Heart right ventricle (tissue), 16 donors: ENCODE measurements around the gene HS3ST5. TPM values are rescaled to one million over a fixed set of nuclear protein-coding genes. Genes with fewer than 3 reads are reported as not detected.

Source experiments
- ATAC-seq, 8 donors: fragments of 200-7000 bp; cut with Tn5 transposase; one replicate each; pipeline ENCODE4 v1.9.1; 2020; ENCODE audit warnings: mild to moderate bottlenecking in 8 of 8, moderate library complexity in 8 of 8, moderate number of reproducible peaks in 1 of 8
- DNase-seq, 2 donors: peaks; one replicate each; pipeline ENCODE4 v3.0.0-alpha.2; 2020
- H3K27ac ChIP-seq, 10 donors: fragments of 200-600 bp; sonication (generic) in 2 of 10; one replicate each; pipeline versions ENCODE4 v1.5.0 to v1.8.0; 2020 to 2022; ENCODE audit warnings: mild to moderate bottlenecking in 3 of 10
- H3K27me3 ChIP-seq, 7 donors: fragments of 200-600 bp; one replicate each; pipeline ENCODE4 v1.8.0; 2021 to 2022; ENCODE audit warnings: mild to moderate bottlenecking in 2 of 7
- H3K36me3 ChIP-seq, 9 donors: fragments of 200-600 bp; sonication (generic) in 1 of 9; one replicate each; pipeline versions ENCODE4 v1.5.0 to v1.8.0; 2020 to 2022; ENCODE audit warnings: mild to moderate bottlenecking in 2 of 9
- H3K4me1 ChIP-seq, 9 donors: fragments of 200-600 bp; sonication (generic) in 1 of 9; one replicate each; pipeline versions ENCODE4 v1.5.0 to v1.8.0; 2020 to 2022; ENCODE audit warnings: mild to moderate bottlenecking in 4 of 9
- H3K4me3 ChIP-seq, 10 donors: fragments of 200-600 bp; sonication (generic) in 2 of 10; one replicate each; pipeline versions ENCODE4 v1.5.0 to v1.8.0; 2020 to 2022; ENCODE audit warnings: mild to moderate bottlenecking in 7 of 10, moderate library complexity in 2 of 10
- H3K9me3 ChIP-seq, 11 donors: fragments of 200-600 bp in 10 of 11; sonication (generic) in 2 of 11; one replicate each; pipeline versions ENCODE4 v1.5.0 to v1.8.0; 2013 to 2022; ENCODE audit warnings: mild to moderate bottlenecking in 2 of 11, control low read depth in 1 of 11, moderate library complexity in 1 of 11
- WGBS, 2 donors: extraction: QIAGEN DNeasy Blood & Tissue Kit; methylation state at CpG; one replicate each; pipeline ENCODE4 v1.1.7; 2013; ENCODE audit warnings: inconsistent platforms in 1 of 2; 5-methylcytosine and 5-hydroxymethylcytosine counted together
- intact Hi-C, 10 donors: fragments of 100-400 bp; cut with DNase I; formaldehyde crosslinking; loops; one replicate each; pipeline versions ENCODE4 v1.11.1 to v1.14.2; 2022
- polyA plus RNA-seq, 2 donors: library from polyadenylated mRNA; stranded (reverse); fragments of 200-250 nt; gene quantifications; one replicate each; pipeline ENCODE4 v1.2.3, GENCODE V29; 2013
- total RNA-seq, 10 donors: library from RNA; stranded (reverse); fragmentation: NEBNext Ultra II Directional in 3 of 10; extraction: Animal tissue kit (Norgen Biotek cat#: 25700) in 3 of 10; gene quantifications; one replicate each; pipeline versions ENCODE4 v1.2.1 to v1.2.4, GENCODE V29; 2021 to 2023
- TF ChIP-seq, protein P1 (sequence below), 9 donors: fragments of 200-600 bp; sonication (generic) in 2 of 9; IDR thresholded peaks; one replicate each; pipeline versions ENCODE4 v1.5.0 to v1.8.0; 2021 to 2022; ENCODE audit warnings: antibody characterized with exemption in 9 of 9, mild to moderate bottlenecking in 5 of 9, moderate library complexity in 1 of 9
- donor health status: Arrhythmogenic right ventricular cardiomyopathy.
- donor health status: ischemic (EF 13 %, LVEDD 7.1; RV severe dilation, severe dysfunction).
- donor health status: healthy with polysubstance abuse.
- donor health status: DM: no; HTN: yes; CAD: no.
- donor health status: DM: no; HTN: no; CAD: no.
- donor health status: ischemic (EF 25% LVEDD 6.9; RV normal size, moderate dysfunction).
- donor health status: ischemic (EF 25% LVEDD 5.7; RV mildly dilated, moderate dysfunction).
- donor health status: healthy.
- donor health status: DM: yes; HTN: yes; CAD: no.
- donor health status: Ischemic cardiomyopathy.
- donor health status: ischemic (EF 35%, LVEDD 5.7; RV mildly dilated, moderate dysfunction).
- donor health status: nonischemic (EF 11% LVEDD 7.7; RV severe dilation, severe dysfunction).
- donor health status: DM: yes; HTN: yes; CAD: no.
- donor health status: PGD.
- donor health status: ischemic (EF 29% LVEDD 5.4; RV normal size, mild dysfunction).
- donor health status: nonischemic (EF 23%, LVEDD 6.1; RV moderate dilation, normal function).

Gene HS3ST5
- total and polyA plus RNA-seq, 12 donors = not detected

DNA sequence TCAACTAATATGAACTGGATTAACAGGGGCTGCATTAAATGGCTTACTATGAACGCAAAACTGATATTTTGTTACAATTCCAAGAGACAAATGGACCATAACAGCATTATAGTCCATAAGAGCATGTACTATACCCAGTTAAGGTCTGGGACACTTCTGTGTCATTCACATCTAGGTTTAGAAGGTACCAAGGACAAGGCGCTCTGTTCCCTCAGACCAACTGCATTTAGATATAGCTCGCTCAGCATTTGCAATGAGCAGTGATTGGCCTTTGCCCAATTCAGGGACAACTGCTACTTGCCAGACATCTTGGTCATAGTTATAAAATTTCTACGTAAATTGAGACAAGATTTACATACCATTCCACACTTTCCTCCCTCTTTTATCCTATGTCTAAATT lies 132.4 kb downstream of the HS3ST5 start:
- intact Hi-C loops = no loop called here

DNA sequence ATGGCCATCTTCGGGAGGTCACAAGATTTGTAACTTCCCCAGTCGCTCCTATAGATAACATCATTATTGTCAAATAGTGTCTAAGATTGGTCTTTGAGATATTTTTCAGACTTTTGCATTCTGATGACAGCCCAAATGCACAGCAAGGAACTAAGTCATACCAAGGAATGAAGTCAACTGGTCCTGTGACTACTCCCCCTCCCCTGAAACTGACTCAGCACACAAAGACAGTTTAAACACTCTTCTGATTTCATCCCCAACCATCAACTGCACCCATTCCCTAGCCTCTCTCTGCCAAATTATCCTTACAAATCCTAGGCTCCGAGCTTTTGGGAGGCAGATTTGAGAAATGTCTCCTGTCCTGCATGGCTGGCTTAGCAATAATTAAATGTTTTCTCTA lies 139.4 kb downstream of the HS3ST5 start:
- Histone ChIP-seq H3K27me3 (no peaks in the 10 kb centered on the region), H3K4me3 (no peak overlapping the region), H3K4me1 (no peaks in the 10 kb centered on the region), H3K36me3 (no peaks in the 10 kb centered on the region), H3K27ac (no peak overlapping the region), H3K9me3 (no peaks in the 10 kb centered on the region)
- DNase-seq (no peak), ATAC-seq (no peak)
- intact Hi-C loops = no loop called here
- 83 to 86% methylated on average over 3 of the region's 3 CpGs for WGBS, 2 donors
- TF ChIP-seq, protein P1, sequence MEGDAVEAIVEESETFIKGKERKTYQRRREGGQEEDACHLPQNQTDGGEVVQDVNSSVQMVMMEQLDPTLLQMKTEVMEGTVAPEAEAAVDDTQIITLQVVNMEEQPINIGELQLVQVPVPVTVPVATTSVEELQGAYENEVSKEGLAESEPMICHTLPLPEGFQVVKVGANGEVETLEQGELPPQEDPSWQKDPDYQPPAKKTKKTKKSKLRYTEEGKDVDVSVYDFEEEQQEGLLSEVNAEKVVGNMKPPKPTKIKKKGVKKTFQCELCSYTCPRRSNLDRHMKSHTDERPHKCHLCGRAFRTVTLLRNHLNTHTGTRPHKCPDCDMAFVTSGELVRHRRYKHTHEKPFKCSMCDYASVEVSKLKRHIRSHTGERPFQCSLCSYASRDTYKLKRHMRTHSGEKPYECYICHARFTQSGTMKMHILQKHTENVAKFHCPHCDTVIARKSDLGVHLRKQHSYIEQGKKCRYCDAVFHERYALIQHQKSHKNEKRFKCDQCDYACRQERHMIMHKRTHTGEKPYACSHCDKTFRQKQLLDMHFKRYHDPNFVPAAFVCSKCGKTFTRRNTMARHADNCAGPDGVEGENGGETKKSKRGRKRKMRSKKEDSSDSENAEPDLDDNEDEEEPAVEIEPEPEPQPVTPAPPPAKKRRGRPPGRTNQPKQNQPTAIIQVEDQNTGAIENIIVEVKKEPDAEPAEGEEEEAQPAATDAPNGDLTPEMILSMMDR (IDR thresholded peaks at IDR 0.05) = no peak

More for the DNA sequence above, 132.4 kb downstream of the HS3ST5 start:
- WGBS, 2 donors = 80% methylated on average over 4 of the region's 4 CpGs
- Histone ChIP-seq H3K27ac (no peak overlapping the region), H3K9me3 (no peaks in the 10 kb centered on the region), H3K4me3 (no peak overlapping the region), H3K36me3 (no peaks in the 10 kb centered on the region), H3K4me1 (no peaks in the 10 kb centered on the region), H3K27me3 (no peaks in the 10 kb centered on the region)
- DNase-seq (no peak), ATAC-seq (no peak)
- TF ChIP-seq, protein P1 (IDR thresholded peaks at IDR 0.05) = no peak

DNA sequence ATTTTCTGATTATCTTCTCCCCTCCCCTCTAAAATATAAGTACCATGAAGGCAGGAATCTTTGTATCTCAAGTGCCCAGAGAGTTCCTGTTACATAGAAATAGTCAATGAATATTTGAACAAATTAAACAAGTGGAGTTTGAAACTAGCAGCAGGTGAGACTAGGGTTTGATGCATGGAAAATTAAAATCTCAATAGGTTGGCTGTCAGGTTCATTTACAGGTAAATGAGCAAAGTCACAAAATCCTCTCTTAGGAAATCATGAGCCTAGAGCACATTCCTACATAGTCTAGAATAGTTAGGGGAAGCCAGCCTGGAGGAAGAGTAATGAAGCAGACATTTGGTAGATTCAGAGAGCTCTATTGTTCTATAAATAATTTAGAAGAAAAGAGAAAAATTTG lies 140.4 kb downstream of the HS3ST5 start:
- ATAC-seq = no peak

DNA sequence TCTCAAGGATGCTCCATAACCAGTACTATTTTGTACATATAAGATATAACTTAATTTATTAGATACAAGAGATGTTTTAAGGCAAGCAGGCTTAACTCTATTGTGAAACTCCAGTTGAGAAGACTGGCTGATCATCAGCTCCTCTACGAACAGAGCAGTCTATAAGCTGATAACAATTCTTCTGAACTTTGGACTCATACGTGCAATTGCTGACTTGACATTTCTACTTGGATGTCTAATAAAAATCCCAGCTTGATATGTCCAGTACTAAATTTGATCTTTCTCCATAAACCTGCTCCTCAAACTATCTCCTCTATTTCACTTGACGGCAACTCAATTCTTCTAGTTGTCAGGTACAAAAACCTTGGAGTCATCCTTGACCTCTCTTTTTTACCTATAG lies 141.9 kb downstream of the HS3ST5 start:
- TF ChIP-seq, protein P1 (IDR thresholded peaks at IDR 0.05) = no peak
- intact Hi-C loops = no loop called here
- WGBS, 2 donors = 74% methylated on average over 3 of the region's 3 CpGs
- Histone ChIP-seq H3K36me3 (no peaks in the 10 kb centered on the region), H3K27ac (no peak overlapping the region), H3K4me3 (no peak overlapping the region), H3K4me1 (no peaks in the 10 kb centered on the region), H3K27me3 (no peaks in the 10 kb centered on the region), H3K9me3 (no peaks in the 10 kb centered on the region)
- no peak for DNase-seq
- ATAC-seq = no peak

More for the DNA sequence above, 140.4 kb downstream of the HS3ST5 start:
- intact Hi-C loops = no loop called here
- no peak for DNase-seq
- Histone ChIP-seq H3K27me3 (no peaks in the 10 kb centered on the region), H3K9me3 (no peaks in the 10 kb centered on the region), H3K36me3 (no peaks in the 10 kb centered on the region), H3K4me3 (no peak overlapping the region), H3K4me1 (no peaks in the 10 kb centered on the region), H3K27ac (no peak overlapping the region)
- TF ChIP-seq, protein P1 (IDR thresholded peaks at IDR 0.05) = no peak
